Activated T-cell treated with anti-CD3 and anti-CD28 coated beads, Interleukin-2, amount 50 U/mL, for 24 hours (primary cell): ENCODE results near the gene EGFR.

Experiments used
- DNase-seq: peaks from one replicate; pipeline ENCODE4 v3.0.0-alpha.2; 2020
- H3K27ac Mint-ChIP-seq: 2 replicates; pipeline ENCODE4 v1.8.0; 2020; ENCODE audit warnings: mild to moderate bottlenecking, mixed read lengths
- H3K27me3 Mint-ChIP-seq: 2 replicates; pipeline ENCODE4 v1.8.0; 2020; ENCODE audit warnings: mixed read lengths
- H3K36me3 Mint-ChIP-seq: 2 replicates; pipeline ENCODE4 v1.8.0; 2020; ENCODE audit warnings: low read depth, mixed read lengths
- H3K4me1 Mint-ChIP-seq: 2 replicates; pipeline ENCODE4 v1.8.0; 2020; ENCODE audit warnings: low read depth, mixed read lengths
- H3K4me3 Mint-ChIP-seq: 2 replicates; pipeline ENCODE4 v1.8.0; 2020; ENCODE audit warnings: mild to moderate bottlenecking, moderate library complexity, mixed read lengths
- H3K9me3 Mint-ChIP-seq: 2 replicates; pipeline ENCODE4 v1.8.0; 2020; ENCODE audit warnings: mixed read lengths

The EGFR gene

DNA sequence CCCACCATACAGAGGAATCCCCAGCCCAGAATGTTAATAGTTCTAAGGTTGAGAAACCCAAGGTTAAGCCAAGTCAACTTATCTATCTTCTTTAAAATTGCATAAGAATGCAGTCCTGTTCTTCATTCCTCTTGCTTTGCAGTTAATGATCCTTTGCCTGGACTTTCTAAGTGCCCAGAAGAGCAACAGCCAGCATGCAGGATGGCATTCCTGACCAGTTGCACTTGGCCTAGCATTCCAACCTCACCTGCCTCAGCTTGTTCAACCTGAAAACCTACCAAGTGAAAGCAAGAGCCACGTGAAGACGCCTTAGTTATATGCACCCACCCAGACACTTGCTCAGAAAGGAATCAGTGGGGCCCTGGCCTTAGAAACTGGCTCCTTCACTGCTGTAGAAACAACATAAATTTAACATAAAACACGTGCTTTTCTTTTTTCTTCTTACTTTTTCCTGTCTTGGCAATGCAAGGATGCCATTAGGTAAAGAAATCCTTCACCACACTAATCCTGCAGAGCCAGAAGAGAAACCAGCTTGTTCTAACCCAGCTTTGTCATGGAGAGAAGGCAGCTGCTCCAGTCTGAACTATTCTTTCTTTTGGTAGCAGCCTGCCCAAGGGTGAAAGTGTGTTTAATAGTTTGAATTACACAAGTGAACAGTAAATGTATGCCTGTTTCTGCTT is 25.0 kb downstream of the EGFR start:
- H3K27me3 Mint-ChIP-seq, result no peaks in the 10 kb centered on the region
- no peaks in the 10 kb centered on the region for H3K4me1 Mint-ChIP-seq
- H3K4me3 Mint-ChIP-seq, result no peak overlapping the region
- no peaks in the 10 kb centered on the region for H3K9me3 Mint-ChIP-seq
- no peak for DNase-seq
- H3K27ac Mint-ChIP-seq, result no peak overlapping the region
- H3K36me3 Mint-ChIP-seq, result no peaks in the 10 kb centered on the region

DNA sequence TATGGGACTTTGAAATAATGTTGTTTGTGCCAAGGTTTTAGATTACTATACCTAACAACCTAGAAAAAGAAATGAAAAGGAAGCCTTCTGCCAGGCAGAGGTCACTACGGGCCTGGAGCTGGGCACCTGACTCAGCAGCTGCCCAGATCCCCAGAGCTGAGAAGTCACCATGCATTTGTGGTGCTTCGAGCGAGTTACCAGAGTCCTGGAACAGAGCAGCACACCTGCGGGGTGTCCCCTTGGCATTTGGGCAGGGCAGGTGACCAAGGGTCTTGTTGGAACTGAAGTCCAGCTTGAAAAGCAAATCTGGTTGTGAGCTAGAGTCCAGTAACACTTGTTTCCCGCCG is 25.5 kb downstream of the EGFR start:
- no peak overlapping the region for H3K4me3 Mint-ChIP-seq
- H3K9me3 Mint-ChIP-seq, result no peaks in the 10 kb centered on the region
- H3K36me3 Mint-ChIP-seq, result no peaks in the 10 kb centered on the region
- no peaks in the 10 kb centered on the region for H3K4me1 Mint-ChIP-seq
- H3K27me3 Mint-ChIP-seq, result no peaks in the 10 kb centered on the region
- H3K27ac Mint-ChIP-seq, result no peak overlapping the region
- no peak for DNase-seq

DNA sequence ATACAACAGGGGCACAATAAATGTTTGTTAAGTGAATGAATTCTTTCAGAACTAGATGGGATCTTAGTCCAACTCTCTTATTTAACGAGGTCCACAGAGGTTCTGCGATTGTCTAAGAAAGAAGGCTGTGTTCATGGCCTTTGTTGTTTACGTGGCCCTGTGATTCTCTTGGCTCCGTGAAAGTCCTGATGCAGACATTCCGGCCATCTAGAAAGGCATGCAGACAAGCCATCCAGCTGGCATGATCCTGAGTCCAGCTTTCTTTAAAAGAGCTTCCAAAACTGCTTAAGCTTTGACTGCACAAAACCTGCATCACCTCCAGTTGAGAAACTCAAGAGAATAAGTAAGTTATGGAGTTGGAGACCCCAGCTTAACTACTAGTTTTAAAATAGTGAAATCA is 26.0 kb downstream of the EGFR start:
- no peaks in the 10 kb centered on the region for H3K27me3 Mint-ChIP-seq

DNA sequence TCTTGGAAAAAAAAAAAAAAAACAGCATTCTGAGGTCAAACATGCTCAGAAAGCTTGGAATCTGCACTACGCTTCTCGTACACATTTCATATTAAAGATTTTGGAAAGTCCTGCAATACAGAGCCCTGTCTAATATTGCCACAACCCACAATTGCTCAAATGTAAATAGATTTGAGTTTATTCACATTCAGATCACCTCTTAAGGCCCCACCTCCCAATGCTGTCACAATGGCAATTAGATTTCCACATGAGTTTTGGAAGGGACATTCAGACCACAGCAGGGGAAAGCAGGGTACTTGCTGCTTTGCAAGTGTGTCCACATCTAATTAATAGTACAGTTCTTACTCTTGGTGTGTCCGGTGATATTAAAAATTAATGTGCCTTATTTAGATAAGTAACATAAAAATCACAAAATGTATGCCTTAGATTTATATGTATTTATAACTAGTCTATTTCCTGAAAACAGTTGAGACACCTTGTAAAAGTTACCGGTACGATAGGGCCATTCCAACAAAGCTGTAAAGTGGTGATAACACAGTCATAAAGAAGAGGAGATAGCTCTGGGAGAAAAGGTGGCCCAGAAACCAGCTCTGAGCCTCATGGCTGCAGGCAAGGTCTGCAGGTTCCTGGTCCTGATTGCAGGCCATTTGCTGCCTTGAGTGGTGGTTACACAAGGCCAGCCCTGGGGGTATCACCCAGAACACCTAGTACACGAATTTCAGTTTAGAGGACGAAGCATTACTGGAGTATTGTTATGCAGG is 27.9 kb downstream of the EGFR start:
- H3K4me1 Mint-ChIP-seq, result no peaks in the 10 kb centered on the region
- H3K27me3 Mint-ChIP-seq, result no peaks in the 10 kb centered on the region
- no peaks in the 10 kb centered on the region for H3K36me3 Mint-ChIP-seq
- H3K9me3 Mint-ChIP-seq, result no peaks in the 10 kb centered on the region
- no peak for DNase-seq
- no peak overlapping the region for H3K27ac Mint-ChIP-seq
- H3K4me3 Mint-ChIP-seq, result no peak overlapping the region

More for the DNA sequence above, 26.0 kb downstream of the EGFR start:
- Mint-ChIP-seq H3K36me3 (no peaks in the 10 kb centered on the region), H3K4me1 (no peaks in the 10 kb centered on the region), H3K4me3 (no peak overlapping the region), H3K27ac (no peak overlapping the region), H3K9me3 (no peaks in the 10 kb centered on the region)
- DNase-seq, result no peak

DNA sequence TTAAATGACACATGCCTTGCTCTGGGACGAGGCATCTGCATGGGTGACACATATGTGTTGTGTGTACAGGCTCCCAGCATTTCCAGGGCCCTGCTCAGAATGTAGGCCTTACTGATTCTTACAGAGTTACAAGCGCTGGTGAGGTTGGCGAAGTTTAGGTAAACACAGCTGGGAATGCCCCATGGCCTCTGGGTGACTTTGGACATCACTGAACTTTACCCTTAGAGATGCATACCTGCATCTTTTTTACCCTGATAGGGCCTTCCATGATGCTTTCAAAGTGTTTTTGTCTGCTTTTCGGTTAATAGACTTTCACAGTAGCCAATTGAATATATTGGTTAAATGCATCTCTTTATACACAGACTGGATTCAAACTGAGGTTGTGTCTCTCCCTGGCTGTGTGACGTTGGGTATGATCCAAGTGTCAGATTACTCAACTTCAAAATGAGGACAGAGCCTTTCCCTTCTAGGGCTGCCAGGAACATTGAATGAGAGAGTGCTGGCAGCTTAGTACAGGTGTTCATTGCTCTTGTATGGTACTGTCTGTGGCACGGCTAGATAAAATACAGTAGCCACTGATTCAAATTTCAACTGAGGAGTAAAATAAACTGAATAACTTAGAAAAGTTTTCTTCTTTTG is 29.5 kb downstream of the EGFR start:
- Mint-ChIP-seq H3K27me3 (peaks cover 4% of the 10 kb centered on the region), H3K4me3 (no peak overlapping the region), H3K4me1 (no peaks in the 10 kb centered on the region), H3K36me3 (no peaks in the 10 kb centered on the region), H3K9me3 (no peaks in the 10 kb centered on the region), H3K27ac (no peak overlapping the region)
- no peak for DNase-seq

DNA sequence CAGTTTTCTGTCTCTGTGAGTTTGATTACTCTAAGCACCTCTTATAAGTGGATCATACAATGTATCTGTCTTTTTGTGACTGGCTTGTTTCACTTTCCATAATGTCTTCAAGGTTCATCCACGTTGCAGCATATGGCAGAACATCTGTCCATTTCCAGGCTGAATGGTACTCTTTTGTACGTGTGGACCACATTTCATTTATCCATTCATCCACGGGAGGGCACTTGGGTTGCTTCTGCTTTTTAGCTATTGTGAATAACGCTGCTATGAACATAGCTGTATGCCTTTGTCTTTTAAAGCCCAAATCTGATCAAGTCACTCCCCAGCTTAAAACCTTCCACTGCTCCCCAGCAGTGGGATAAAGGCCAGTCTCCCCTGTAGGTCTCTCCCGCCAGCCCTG is 31.5 kb downstream of the EGFR start:
- no peak overlapping the region for H3K4me3 Mint-ChIP-seq
- peaks cover 15% of the 10 kb centered on the region for H3K27me3 Mint-ChIP-seq
- H3K4me1 Mint-ChIP-seq, result no peaks in the 10 kb centered on the region
- no peak for DNase-seq
- H3K9me3 Mint-ChIP-seq, result no peaks in the 10 kb centered on the region
- no peak overlapping the region for H3K27ac Mint-ChIP-seq
- no peaks in the 10 kb centered on the region for H3K36me3 Mint-ChIP-seq

DNA sequence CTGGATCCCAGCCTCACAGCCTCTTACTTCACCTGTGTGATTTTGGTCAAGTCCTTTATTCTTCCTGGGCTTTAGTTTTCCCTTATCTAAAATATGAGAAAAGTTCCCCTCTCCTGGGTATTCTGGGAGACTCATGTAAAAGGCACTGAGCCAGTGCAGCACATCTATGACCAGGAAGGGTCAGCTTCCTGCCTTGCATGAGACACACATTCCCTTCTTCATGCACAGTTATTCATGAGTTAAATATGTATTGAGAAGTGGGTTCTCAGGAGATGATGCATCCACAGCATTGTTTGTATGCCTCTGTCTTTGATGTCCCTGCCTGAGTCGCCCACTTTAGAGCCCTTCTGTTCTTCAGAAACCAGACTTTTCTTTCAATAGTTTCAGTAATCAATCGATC is 33.3 kb downstream of the EGFR start:
- no peaks in the 10 kb centered on the region for H3K36me3 Mint-ChIP-seq
- no peaks in the 10 kb centered on the region for H3K4me1 Mint-ChIP-seq
- no peak for DNase-seq
- no peak overlapping the region for H3K27ac Mint-ChIP-seq
- no peaks in the 10 kb centered on the region for H3K9me3 Mint-ChIP-seq
- no peak overlapping the region for H3K4me3 Mint-ChIP-seq
- H3K27me3 Mint-ChIP-seq, result peaks cover 22% of the 10 kb centered on the region

GRCh38 chr7:55052741-55053427 is 34.1 kb downstream of the EGFR start:
- Mint-ChIP-seq H3K27me3 (peaks cover 29% of the 10 kb centered on the region), H3K4me3 (no peak overlapping the region), H3K9me3 (no peaks in the 10 kb centered on the region), H3K27ac (no peak overlapping the region), H3K36me3 (no peaks in the 10 kb centered on the region), H3K4me1 (no peaks in the 10 kb centered on the region)
- no peak for DNase-seq

DNA sequence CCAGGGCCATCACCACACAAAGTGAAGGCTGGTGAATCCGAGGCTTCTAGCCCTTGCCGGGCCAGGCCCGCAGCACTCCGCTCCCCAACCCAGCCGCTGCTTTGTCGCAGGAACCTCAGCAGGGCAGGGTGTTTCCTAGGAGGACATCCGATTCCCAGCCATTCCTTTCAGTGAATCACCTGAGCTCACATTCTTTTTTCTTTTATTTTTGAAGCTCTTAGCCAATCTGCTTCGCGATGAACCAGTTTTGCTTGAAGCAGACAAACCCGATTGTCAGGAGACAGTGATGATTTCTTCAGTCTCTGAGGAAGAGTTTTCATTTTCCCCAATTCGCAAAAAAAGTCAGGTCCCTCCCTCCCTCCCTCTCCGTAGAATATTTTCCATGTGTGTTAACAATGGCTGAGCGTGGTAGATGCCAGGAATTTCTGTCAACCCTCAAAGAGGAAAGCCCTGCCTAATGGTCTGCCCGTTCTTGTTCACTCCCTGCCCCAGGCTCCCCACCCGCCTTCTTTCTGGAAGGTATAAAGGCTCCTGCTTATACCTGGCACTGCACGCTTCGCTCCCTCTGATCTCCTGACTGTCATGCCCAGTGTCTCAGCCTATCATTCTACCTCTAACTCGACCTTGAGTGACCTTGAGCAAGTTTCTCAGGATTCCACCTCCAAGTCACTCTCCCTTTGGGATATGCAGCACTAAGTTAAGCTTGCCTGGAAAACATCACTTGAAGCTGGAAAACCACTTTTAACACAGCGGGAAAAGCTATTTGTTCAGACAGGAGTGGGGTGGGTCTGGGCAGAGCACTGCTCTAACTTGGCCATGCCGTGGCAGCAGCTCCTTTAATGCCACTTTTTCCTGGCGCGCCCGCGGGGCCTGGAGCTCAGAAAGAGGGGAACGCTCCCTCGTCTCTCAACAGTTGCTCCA is 35.1 kb downstream of the EGFR start:
- Mint-ChIP-seq H3K36me3 (no peaks in the 10 kb centered on the region), H3K27me3 (peaks cover 29% of the 10 kb centered on the region), H3K27ac (no peak overlapping the region), H3K4me1 (no peaks in the 10 kb centered on the region), H3K9me3 (no peaks in the 10 kb centered on the region), H3K4me3 (no peak overlapping the region)
- DNase-seq, result no peak

DNA sequence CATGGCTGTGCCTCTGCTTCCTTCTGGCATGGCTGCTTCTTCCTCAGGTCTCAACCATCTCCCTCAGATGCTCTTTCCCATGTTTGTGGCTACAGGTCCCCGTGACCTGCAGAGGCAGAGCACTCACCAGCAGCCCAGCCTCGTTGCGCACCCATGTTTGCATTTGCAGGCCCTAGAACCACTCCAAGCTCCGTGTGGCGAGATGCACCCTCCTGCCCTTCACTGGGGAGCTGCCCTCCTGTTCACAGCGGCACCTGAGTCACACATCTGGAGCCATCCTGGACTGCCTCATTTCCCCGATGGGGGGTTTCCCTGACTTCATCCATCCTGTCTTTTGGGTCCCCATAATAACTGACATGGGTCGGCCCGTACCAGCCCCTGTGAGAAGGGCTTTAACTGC is 35.9 kb downstream of the EGFR start:
- Mint-ChIP-seq H3K27ac (no peak overlapping the region), H3K4me3 (no peak overlapping the region), H3K9me3 (no peaks in the 10 kb centered on the region), H3K4me1 (no peaks in the 10 kb centered on the region), H3K36me3 (no peaks in the 10 kb centered on the region), H3K27me3 (peaks cover 29% of the 10 kb centered on the region)
- no peak for DNase-seq

DNA sequence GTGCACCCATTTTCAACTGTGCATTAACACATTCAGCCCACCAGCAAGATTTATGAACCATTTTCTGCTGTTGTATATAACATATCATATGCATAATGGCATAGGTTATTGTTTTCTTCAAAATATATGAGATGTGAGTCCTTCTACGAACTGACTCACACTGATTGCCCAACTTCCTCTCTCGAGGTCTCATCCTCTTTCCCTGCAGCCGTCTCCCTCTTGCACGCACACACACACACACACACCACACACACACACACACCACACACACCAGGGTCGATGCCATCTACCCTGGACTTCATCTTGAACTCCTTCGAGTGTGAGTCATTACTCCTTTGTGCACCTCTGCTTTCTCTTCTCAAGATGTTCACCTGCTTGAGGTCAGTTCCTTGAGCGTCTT is 36.7 kb downstream of the EGFR start:
- H3K4me3 Mint-ChIP-seq, result no peak overlapping the region
- DNase-seq, result no peak
- no peak overlapping the region for H3K27ac Mint-ChIP-seq
- no peaks in the 10 kb centered on the region for H3K9me3 Mint-ChIP-seq
- peaks cover 33% of the 10 kb centered on the region for H3K27me3 Mint-ChIP-seq
- no peaks in the 10 kb centered on the region for H3K4me1 Mint-ChIP-seq
- no peaks in the 10 kb centered on the region for H3K36me3 Mint-ChIP-seq

DNA sequence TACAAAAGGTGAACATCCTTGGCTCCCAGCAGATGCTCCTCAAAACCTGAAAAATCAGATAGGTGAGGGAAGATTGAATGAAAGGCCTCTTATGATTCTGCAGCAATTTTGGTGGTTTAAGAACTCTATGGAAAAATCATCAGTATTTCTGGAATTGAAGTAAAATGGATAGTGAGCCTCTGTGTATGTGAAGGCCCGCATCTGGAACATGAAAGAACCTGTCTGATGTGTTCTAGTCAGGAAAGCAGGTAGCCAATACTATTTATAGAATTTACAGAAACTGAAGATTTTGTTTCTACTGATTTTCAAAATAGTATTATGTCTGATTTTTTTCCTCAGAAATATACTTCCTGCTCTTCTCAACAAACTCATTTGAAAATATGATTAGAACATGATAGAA is 37.3 kb downstream of the EGFR start:
- Mint-ChIP-seq H3K9me3 (no peaks in the 10 kb centered on the region), H3K4me3 (no peak overlapping the region), H3K27me3 (peaks cover 34% of the 10 kb centered on the region), H3K36me3 (no peaks in the 10 kb centered on the region), H3K27ac (no peak overlapping the region), H3K4me1 (no peaks in the 10 kb centered on the region)
- DNase-seq, result no peak

GRCh38 chr7:55056577-55057480 is 38.0 kb downstream of the EGFR start:
- no peaks in the 10 kb centered on the region for H3K4me1 Mint-ChIP-seq
- no peak overlapping the region for H3K27ac Mint-ChIP-seq
- H3K9me3 Mint-ChIP-seq, result no peaks in the 10 kb centered on the region
- peaks cover 37% of the 10 kb centered on the region for H3K27me3 Mint-ChIP-seq
- no peak overlapping the region for H3K4me3 Mint-ChIP-seq
- H3K36me3 Mint-ChIP-seq, result no peaks in the 10 kb centered on the region
- DNase-seq, result no peak
